ENCODE data around the gene SLK. TPM values are rescaled to one million over a fixed set of nuclear protein-coding genes. Genes with fewer than 3 reads are reported as not detected.

SLK gene
- total RNA-seq, 3 donors from 2014 or later = 45.7 to 75.8 (median 46.7) TPM

DNA sequence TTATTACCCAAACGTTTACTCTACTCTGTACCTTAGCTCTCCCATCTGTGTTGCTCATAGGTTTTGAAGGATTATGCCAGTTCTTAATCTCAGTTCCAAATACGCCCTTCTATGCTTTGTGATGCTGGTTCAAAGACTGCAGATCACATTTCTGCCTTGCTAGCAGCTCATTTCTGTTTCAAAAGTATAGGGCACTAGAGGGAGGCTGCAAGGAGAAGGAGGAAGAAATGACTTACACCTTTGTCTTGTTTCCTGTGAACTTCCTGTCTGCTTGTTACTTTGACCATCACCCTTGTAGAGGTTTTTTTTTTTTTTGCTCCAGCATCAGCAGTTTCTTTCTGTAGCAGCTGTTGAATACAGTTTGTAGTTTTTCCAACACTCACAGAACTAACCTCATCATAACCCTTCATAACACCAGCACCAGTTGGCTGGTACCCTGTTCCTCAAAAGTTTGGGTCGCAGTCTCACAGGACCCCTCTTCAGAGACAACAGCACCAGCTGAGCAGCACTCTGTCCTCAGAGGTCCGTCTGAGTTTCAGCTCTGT, 16.5 kb downstream of the SLK start:
- Histone ChIP-seq H3K4me1 (ENCODE audit: low read depth) (peaks cover 16% of the 10 kb centered on the region), H3K4me3 (no peak overlapping the region), H3K36me3 (ENCODE audit: low read depth) (no peaks in the 10 kb centered on the region), H3K9me3 (no peaks in the 10 kb centered on the region)
- intact Hi-C loops (cut with DNase I, micrococcal nuclease) = no loop called here
- TF ChIP-seq, protein P1, sequence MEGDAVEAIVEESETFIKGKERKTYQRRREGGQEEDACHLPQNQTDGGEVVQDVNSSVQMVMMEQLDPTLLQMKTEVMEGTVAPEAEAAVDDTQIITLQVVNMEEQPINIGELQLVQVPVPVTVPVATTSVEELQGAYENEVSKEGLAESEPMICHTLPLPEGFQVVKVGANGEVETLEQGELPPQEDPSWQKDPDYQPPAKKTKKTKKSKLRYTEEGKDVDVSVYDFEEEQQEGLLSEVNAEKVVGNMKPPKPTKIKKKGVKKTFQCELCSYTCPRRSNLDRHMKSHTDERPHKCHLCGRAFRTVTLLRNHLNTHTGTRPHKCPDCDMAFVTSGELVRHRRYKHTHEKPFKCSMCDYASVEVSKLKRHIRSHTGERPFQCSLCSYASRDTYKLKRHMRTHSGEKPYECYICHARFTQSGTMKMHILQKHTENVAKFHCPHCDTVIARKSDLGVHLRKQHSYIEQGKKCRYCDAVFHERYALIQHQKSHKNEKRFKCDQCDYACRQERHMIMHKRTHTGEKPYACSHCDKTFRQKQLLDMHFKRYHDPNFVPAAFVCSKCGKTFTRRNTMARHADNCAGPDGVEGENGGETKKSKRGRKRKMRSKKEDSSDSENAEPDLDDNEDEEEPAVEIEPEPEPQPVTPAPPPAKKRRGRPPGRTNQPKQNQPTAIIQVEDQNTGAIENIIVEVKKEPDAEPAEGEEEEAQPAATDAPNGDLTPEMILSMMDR (IDR thresholded peaks at IDR 0.05) = no peak
- DNase-seq = no peak
- ATAC-seq = peak; percentile 80

DNA sequence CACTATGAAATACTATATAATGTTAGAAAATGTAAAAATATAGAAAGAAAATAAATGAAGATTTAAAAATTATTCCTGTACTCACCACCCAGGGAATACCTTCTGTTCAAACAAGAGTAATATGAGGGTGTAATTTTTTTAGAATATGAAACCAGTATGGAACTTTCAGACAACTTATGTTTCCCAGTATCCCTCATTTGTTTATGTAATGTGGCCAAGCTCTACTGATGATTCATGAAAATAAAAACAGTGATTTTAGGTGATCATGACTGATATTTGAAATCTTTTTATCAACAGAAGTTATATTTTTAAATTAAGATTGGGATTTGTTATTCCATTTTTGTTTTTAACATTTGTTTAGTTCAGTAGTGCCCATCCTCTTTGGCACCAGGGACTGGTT, 18.8 kb downstream of the SLK start:
- ATAC-seq (no peak), DNase-seq (no peak)
- H3K4me3 ChIP-seq = no peak overlapping the region
- H3K9me3 ChIP-seq = no peaks in the 10 kb centered on the region
- peaks cover 11% of the 10 kb centered on the region for H3K4me1 ChIP-seq (ENCODE audit: low read depth)
- H3K36me3 ChIP-seq (ENCODE audit: low read depth) = no peaks in the 10 kb centered on the region
- TF ChIP-seq, protein P1 (IDR thresholded peaks at IDR 0.05) = no peak
- intact Hi-C loops (cut with DNase I, micrococcal nuclease) = no loop called here

DNA sequence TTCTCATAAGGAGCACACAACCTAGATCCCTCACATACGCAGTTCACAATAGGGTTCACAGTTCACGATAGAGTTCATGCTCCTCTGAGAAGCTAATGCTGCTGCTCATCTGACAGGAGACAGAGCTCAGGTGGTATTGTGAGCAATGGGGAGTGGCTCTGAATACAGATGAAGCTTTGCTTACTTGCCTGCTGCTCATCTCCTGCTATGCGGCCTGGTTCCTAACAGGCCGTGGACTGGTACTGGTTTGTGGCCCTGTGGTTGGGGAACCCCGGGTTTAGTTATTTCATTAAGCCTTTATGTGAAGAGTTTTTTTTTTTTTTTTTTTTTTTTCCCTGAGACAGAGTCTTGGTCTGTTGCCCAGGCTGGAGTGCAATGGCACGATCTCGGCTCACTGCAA, 19.4 kb downstream of the SLK start:
- TF ChIP-seq, protein P1 (IDR thresholded peaks at IDR 0.05) = no peak
- Histone ChIP-seq H3K4me1 (ENCODE audit: low read depth) (peaks cover 11% of the 10 kb centered on the region), H3K4me3 (no peak overlapping the region), H3K36me3 (ENCODE audit: low read depth) (no peaks in the 10 kb centered on the region), H3K9me3 (no peaks in the 10 kb centered on the region)
- intact Hi-C loops (cut with DNase I, micrococcal nuclease) = no loop called here
- ATAC-seq (no peak), DNase-seq (no peak)

DNA sequence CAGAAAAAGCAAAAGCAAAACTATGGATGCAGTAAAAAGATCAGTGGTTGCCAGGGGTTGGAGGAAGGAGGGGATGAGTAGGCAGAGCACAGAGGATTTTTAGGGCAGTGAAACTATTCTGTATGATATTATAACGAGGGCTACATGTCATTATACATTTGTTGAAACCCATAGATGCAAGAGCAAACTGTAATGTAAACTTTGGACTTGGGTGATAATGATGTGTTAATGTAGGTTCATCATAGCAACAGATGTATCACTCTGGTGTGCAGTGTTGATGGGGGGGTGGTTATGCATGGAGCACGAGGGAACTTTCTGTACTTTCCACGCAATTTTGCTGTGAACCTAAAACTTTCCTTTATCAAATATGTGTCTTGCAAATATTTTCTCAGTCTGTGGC, 23.2 kb downstream of the SLK start:
- ATAC-seq (no peak), DNase-seq (no peak)
- Histone ChIP-seq H3K4me1 (ENCODE audit: low read depth) (no peaks in the 10 kb centered on the region), H3K4me3 (no peak overlapping the region), H3K9me3 (no peaks in the 10 kb centered on the region), H3K36me3 (ENCODE audit: low read depth) (no peaks in the 10 kb centered on the region)
- intact Hi-C loops (cut with DNase I, micrococcal nuclease) = no loop called here
- TF ChIP-seq, protein P1 (IDR thresholded peaks at IDR 0.05) = no peak

DNA sequence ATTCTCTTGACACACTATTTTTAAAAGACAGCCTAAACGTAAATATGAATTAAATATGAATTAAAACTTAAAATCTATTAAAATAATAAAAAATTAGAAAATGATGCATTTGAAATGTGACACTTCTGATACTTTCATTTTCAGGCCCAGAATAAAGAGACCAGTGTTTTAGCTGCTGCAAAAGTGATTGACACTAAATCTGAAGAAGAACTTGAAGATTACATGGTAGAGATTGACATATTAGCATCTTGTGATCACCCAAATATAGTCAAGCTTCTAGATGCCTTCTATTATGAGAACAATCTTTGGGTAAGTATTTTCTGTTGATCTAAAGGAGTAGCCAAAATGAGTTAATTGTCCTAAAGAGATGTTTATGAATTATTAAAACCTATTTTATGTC, 23.6 kb downstream of the SLK start:
- intact Hi-C loops (cut with DNase I, micrococcal nuclease) = no loop called here
- Histone ChIP-seq H3K9me3 (no peaks in the 10 kb centered on the region), H3K4me1 (ENCODE audit: low read depth) (no peaks in the 10 kb centered on the region), H3K36me3 (ENCODE audit: low read depth) (no peaks in the 10 kb centered on the region), H3K4me3 (no peak overlapping the region)
- TF ChIP-seq, protein P1 (IDR thresholded peaks at IDR 0.05) = no peak
- DNase-seq (no peak), ATAC-seq (no peak)
